ENCODE data around the gene TPI1.
"Not testable (repeated sequence)": the region's sequence is repeated elsewhere in the genome, so short reads cannot be mapped to it uniquely, and the experiment has no call there.

DNA sequence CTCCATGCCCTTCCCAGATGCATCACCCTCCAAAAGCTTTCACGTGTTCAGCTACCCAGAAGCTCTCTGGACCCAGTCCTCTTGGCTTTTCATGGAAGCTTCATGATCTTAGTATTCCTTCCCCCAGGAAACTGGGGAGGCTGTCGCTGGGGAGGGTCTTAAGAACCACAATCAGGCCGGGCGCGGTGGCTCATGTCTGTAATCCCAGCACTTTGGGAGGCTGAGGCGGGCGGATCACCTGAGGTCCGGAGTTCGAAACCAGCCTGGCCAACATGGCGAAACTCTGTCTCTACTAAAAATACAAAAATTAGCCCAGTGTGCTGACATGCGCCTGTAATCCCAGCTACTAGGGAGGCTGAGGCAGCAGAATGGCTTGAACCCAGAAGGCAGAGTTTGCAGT, 40.8 kb downstream of the TPI1 start:
- TF ChIP-seq, protein P1, sequence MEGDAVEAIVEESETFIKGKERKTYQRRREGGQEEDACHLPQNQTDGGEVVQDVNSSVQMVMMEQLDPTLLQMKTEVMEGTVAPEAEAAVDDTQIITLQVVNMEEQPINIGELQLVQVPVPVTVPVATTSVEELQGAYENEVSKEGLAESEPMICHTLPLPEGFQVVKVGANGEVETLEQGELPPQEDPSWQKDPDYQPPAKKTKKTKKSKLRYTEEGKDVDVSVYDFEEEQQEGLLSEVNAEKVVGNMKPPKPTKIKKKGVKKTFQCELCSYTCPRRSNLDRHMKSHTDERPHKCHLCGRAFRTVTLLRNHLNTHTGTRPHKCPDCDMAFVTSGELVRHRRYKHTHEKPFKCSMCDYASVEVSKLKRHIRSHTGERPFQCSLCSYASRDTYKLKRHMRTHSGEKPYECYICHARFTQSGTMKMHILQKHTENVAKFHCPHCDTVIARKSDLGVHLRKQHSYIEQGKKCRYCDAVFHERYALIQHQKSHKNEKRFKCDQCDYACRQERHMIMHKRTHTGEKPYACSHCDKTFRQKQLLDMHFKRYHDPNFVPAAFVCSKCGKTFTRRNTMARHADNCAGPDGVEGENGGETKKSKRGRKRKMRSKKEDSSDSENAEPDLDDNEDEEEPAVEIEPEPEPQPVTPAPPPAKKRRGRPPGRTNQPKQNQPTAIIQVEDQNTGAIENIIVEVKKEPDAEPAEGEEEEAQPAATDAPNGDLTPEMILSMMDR (IDR thresholded peaks at IDR 0.05) = not testable (repeated sequence)
- not testable (repeated sequence) for TF ChIP-seq POLR2AphosphoS5, POLR2A (IDR thresholded peaks at IDR 0.05)

Data from prostate gland (tissue), 2 donors.